Right renal pelvis (tissue), 4 donors: Measurements from ENCODE around the gene VPS13C. TPM values are rescaled to one million over a fixed set of nuclear protein-coding genes. Genes with fewer than 3 reads are reported as not detected.

ENCODE experiments used
- DNase-seq, 4 donors: peaks; one replicate each; pipeline ENCODE4 v3.0.0-alpha.2; 2013; ENCODE audit warnings: low read depth in 4 of 4, low spot score in 3 of 4, missing footprints in 1 of 4
- polyA plus RNA-seq, 4 donors: library from polyadenylated mRNA; unstranded; fragments of 120-200 nt; gene quantifications; one replicate each; pipeline ENCODE4 v1.2.1, GENCODE V29; 2013; ENCODE audit not compliant: insufficient read length in 4 of 4

Gene VPS13C
- polyA plus RNA-seq, 4 donors, result 32.8 to 46.8 (median 39.0) TPM

DNA sequence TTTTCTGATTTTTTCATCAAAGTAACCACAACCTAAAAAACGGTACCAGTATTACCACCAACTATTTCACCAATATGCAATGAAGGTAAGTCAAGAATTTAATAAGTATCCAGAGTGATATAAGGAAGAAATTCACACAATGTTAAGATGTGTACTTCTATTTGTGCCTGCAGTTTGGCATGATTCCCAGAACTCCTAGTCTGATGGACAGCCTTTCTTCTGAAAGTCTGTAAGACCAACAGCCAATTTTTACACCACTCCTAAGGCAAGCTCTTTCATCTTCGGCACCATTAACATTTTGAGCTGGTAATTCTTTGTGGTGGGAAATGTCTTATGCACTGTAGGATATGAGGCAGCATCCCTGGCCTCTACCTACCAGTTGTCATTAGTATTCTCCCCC is 108.3 kb downstream of the VPS13C start:
- DNase-seq, result no peak

DNA sequence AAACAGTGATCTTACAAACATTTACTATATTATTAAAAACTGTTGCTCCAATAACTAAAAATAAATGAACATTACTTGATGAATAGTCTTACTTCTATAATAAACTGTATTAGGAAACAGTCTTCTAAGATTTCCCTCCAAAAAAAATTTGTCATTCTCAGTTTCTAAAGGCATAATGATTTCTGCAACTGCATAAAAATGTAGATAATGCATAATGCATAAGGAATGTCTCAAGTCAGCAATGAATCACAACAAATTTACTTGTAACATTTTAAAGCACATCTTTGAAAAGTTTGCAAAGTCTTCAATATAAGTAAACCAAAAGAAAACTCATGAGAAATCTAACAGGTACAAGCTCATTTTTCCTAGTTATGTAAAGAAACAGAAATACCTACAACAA is 113.5 kb downstream of the VPS13C start:
- DNase-seq, result no peak

DNA sequence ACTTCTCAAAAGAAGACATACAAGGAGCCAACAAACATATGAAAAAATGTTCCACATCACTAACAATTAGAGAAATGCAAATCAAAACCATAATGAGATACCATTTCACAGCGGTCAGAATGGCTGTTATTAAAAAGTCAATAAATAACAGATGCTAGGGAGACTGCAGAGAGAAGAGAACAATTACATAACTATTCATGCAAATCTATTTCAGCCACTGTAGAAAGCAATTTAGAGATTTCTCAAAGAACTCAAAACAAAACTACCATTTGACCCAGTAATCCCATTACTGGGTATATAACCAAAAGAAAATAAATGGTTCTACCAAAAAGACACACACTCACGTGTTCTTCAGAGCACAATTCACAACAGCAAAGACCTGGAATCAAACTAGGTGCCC is 116.3 kb downstream of the VPS13C start:
- DNase-seq, result no peak

DNA sequence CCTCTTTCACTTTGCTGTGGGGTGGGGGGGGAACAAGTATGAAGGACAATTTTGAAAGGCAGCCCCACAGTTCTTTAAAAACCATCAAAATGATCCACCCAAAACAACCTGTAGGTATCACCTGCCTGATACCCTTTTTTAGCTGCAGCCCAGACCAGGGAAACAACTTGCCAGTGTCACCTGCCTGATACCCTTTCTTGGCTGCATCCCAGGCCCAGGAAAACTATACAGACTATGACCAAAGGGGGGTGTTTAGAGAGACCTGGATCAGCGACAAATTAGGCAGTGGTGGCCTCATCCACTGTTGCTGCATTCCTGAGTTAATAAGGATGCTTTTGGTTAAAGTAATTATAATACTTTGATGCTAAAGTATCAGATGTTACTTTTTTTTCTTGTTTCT is 122.0 kb downstream of the VPS13C start:
- no peak for DNase-seq

DNA sequence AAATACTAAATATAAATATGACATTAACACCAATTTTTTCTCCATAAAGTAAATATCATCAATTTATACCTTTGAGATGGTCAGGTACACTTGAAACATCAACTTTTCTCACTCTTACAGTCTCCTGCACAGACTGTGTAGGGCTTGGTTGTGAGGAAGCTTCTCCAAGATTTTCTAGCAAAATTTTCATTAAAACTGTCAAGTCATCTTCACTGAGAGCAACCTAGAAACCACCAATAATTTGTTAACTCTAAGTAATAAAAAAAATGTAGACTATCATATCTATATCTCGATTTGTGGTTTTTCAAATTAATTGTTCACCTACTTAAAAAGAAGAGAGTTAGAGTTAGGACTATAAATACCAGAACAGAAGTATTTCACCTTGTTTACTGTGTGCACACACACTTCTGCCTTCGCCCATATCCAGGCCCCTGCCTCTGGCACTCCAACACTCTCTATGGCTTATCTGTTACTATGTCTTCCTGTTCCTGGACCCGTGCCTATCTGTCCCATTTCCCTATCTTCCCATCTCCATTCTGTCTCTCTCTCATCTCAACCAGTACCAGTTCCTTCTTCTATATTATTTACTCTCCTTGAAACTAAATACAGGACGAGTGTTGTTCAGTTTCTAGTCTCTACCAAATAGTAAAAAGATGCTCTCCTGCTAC is 123.6 kb downstream of the VPS13C start:
- DNase-seq, result no peak

DNA sequence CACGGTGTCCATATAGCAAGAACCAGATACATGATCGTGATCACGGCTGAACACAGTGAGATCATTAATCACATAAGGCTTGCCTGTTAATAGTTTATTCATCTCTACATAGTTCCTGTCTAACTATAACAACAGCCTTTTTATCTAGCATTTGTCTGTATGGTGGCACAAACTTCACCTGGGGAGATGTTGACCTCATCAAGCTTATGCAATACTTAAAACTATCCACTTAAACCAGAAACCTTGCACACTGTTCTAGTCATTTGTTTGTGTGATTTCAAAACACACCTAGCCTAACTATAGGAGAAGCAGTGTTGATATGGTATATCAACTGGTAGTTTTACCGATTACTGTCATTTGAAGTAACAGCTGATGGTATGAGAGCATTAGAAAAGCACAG is 124.8 kb downstream of the VPS13C start:
- no peak for DNase-seq

DNA sequence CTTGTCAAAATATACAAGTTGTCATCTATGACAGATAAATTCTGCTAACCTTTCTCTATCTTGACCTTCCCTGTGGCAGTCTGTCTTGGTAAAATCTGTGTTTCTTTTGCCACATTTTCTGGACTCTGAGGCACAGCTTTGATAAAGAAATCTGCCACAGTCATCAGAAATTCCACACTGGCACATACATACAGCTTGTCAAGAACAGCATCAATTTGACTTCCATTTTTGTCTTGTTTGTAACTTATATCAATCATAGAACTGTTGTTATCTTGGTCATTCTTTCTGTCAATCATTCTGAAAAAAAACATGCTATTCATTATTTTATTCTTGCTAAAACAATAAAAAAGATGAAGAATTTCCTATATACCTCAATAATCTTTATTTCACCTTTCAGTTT is 130.8 kb downstream of the VPS13C start:
- DNase-seq, result no peak

DNA sequence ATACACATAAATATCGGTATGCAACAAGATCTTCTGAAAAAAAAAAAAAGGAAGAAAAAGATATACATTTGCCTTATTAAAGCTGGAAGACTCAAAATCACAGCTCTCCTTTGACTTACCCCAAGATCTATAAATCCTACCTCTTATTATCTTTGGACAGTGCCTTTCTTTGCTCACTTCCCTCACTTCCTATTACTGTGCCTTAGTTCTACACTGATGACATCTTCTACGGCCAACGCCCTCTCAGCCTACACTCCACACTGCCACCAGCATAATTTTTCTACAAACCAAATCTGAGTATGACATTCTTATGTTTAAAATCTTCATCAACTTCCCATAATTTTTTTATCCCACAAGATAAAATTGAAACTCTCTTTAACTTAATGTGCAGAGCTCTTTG is 137.1 kb downstream of the VPS13C start:
- DNase-seq, result no peak

DNA sequence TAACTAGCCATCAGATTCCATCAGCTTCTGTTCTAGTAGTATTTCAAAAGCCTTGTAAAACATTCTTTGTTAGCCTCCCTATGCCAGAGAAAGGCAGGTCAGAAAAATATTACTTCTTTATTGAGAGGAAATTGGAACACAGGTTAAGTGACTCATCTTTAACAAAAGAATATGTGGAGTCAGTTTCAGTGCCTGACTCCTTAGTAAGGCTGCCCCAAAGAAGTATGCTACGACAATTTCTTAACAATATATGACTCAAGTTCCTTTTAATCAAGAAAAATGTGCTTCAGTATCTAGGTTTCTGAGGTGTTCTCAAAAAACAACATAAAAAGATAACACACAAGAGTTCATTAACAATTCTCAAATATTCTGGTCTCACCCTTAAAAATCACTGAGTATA is 139.2 kb downstream of the VPS13C start:
- no peak for DNase-seq

DNA sequence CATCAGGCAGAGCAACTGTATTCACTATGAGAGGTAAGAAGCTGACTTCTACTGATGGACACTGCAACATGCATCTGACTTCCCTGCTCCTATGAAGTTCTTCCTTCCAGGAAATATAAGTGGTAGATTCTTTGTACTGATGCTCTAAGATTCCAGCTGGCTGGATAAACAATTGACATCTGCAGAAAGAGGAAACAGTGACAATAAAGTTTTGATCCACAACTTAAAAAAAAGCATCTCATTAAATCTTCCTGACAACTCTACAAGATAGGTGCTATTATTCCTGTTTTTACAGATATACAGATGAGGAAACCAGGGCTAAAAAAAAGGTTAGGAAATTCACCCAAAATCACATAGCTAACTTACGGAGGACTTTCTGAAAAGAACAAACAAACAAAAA is 142.8 kb downstream of the VPS13C start:
- no peak for DNase-seq

DNA sequence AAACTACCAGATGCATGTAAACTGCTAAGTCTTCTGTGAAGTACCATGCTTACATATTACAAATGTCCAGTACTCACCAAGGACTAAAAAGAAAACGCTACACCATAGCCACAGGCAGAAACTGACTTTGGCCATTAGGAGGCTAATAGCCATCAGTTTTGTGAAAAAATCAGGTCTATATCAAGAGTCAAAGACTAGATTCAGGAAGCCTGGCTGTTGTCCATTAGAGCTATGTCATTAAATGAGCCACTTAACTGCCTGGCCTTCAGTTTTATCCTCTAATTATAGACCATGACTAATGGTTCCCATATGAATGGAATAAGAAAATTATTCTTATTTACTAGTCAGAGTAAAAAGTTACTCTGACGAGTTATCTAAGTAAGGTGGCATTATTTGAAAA is 144.1 kb downstream of the VPS13C start:
- no peak for DNase-seq

DNA sequence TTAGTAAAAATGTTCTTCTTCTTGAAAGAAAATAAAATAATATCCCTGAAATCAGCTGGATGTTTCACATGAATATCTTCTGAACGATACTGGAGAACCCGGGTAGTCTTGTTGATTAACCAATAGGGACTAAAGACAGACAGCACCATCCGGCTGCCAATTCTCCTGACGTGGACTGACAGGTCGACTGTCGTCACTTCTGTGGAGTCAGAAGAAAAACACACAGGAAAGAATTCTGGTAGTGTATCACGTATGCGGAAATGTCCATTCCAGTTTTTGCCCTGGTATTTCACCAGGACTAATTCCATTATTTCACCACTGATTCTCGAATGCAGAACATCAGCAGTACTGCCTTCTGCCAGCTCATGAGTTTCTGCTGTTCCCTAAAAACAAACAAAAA is 144.6 kb downstream of the VPS13C start:
- no peak for DNase-seq

DNA sequence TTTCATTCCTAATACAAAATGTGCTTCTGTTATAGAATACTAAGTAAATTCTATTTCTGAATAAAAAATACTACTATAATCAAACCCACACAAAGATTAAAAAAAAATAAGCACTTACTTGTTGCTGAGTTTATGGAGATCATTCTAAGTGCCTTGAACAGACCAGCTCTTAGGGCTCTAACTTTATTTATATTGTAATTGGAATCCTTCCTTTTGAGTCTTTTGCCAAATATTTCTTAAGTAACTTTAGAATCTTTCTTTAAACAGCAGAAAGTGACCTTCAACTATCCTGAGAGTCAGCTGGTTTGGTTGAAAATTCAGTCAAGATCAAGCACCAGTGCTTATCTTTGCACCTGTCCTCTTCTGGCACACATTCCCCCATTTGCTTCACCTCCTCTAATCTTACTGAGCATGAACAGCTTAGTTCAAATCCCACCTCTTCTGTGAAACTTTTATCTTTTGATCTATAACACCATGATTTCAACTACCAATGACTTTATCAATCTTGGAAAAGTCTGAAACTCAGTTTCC is 149.3 kb downstream of the VPS13C start:
- no peak for DNase-seq

DNA sequence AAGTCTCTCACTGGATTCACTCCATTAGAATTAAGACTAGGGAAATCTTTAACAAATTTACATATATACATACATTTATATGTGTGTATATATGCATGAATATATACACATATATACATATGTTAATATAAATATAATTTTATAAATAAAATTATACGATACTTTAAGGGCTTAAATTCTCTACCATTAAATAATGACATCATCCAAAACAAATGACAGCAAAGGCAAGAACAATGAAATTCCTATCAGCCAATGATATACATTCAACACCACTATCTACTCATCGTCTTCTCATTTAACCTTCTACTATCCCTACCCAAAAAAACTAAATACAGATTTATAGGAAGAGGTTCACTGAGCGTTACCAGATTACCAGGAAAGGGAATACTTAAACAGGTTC is 152.0 kb downstream of the VPS13C start:
- no peak for DNase-seq

DNA sequence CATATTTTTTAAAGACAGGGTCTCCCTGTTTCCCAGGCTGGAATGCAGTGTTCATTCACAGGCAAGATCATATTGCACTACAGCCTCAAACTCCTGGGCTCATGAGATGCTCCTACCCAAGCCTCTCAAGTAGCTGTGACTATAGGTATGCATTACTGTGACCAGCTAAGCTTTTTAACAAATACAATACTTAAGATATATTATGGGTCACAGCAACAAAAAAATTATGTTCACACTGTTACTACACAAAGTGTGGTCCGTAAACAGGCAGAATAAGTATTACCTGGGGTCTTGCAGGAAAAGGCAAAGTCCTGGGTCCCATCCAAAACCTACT is 152.5 kb downstream of the VPS13C start:
- no peak for DNase-seq

DNA sequence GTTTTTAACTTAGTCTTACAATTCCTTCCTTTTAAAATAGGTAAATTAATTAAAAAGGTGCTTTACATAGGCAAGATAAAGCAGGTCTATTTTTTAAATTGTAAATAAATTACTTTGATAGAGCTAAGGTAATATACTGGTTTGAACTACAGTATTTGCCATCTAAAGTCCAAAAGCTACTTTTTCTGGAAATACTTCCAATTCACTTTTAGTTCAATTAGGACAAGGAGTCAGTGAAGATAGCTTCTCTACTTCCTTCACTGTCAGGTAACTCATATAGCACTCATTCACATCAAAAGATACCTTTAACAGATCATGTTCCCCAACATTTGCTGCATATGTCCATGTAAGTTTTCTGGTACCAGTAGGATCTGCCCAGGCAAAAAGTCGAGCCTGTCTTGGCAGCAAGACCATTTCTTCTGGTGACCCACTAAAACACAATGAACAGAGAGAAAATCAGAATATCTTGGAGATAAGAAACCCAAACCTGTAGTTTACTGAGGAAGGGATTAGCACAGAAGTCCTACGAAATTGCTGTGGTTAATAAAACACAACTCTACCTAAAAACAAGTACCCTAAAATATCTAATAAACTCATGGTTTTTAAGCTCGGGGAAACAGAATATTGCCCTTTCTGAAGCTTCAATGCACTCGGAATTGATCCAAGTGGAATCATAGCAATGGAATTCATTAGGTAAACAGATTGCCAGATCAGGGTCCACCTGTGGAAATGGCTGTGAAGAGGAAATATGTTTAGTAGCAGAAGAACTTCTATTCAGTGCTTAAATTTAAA is 153.1 kb downstream of the VPS13C start:
- no peak for DNase-seq

DNA sequence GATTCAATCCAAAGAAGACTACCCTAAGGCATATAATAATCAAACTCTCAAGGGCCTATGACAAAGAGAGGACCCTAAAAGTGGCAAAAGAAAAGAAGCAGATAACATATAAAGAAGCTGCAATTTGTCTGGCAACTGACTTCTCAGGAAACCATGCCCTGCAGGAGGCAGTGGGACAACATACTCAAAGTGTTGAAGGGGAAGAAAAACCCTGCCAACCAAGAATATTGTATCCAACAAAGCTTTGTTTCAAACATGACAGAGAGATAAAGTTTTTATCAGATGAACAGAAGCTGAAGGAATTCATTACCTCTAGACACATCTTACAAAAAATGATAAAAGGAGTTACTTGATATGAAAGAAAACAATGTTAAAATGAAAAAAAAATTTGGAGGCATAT is 167.1 kb downstream of the VPS13C start:
- no peak for DNase-seq

DNA sequence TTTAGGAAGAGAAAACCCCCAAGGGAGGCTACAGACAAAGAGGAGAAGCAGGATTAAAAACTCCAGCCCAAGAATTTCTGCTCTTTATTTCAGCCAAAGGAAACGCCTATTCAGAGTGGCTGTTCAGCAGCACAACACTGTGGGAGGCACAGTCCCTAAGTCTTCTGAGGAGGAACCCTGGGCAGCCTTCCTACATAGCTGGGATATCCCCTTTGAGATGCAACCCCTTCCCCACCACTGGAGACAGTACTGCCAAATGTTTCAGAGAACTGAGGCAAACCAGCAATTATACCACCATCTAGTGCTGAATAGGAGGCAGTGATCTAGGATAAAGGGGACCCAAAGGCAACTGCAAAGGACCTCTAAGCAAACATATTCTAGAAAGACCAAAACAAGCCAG is 168.1 kb downstream of the VPS13C start:
- DNase-seq, result no peak

DNA sequence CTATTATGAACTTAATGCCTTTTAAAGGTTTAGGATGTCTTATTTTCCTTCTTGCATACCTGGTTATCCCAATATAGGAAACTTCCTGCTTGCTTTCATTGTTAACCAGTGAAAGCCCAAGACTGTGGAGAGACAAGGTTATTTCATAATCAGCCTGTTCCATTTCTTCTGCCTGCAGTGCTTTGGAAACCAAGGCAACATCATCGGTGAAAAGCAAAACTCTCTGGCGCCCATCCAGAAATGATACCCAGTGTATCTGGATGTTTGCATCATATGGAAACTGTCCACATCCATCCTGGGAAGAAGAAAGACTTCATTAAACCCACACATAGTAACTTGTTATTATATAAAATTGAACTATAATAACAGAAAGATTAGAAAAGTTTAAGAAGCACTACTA is 170.1 kb downstream of the VPS13C start:
- no peak for DNase-seq

DNA sequence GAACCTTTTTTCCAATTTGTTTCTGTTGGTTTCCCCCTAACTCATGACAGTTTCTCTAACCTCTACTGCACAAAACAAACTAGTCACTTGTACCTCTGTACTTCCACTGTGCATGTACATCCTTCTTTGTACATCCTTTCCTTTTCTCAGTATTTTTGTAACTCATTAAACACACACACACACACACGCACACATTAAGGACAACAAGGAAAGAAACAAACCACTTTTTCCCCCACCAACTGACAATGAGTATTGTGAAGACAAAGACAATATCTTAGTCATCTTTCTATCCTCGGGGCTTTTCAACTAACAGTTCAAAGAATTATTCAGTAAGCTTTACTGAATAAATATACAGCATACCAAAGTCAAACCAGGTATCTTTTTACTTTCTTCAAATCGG is 170.5 kb downstream of the VPS13C start:
- no peak for DNase-seq

DNA sequence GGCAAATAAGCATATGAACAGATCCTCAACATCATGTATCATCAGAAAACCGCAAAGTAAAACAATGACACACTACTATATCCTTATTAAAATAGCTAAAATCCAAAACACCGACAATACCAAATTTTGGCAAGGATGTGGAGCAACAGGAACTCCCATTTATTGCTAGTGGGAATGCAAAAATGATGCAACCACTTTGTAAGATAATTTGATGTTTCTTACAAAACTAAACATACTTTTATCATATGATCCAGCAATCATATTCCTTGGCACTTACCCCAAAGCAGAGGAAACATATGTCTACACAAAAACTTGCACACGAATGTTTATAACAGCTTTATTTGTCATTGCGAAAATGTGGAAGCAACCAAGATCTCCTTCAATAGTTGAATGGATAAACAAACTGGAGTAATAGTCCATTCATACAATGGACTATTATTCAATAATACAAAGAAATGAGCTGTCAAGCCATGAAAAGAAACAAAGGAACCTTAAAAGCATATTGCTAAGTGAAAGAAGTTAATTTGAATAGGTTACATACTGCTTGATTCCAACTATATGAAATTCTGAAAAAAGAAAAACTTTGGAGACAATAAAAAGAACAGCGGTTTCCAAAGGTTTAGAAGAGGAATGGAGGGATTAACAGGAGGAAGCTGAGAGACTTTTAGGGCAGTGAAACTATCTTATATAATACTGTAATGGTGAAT is 172.0 kb downstream of the VPS13C start:
- DNase-seq, result no peak

DNA sequence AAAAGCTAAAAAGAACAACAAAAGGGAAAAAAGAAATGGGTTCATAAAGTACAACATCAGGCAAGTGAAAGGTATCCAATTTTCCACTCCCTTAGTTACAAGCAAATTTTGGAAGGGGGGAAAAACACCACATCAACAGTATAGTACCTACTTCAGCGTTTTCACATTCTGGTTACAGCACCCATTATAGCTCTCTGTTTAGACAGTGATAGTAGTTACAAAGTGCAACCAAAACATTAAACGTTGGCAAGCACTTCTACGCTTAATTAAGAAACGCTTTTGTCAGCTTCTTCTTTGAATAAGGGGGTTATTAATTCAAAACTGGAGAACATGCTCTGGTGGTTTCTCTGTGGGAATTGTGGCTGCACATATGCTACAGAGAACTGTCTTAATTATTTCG is 180.2 kb downstream of the VPS13C start:
- no peak for DNase-seq
